ENCODE results near the gene NSG1. TPM values are rescaled to one million over a fixed set of nuclear protein-coding genes. Genes with fewer than 3 reads are reported as not detected.

NSG1 gene
- total and polyA plus RNA-seq, 2 of the 8 experiments (the other 6 are each of a cell fraction or from before 2014, with no cell fraction given): 35.7 to 61.4 TPM

DNA sequence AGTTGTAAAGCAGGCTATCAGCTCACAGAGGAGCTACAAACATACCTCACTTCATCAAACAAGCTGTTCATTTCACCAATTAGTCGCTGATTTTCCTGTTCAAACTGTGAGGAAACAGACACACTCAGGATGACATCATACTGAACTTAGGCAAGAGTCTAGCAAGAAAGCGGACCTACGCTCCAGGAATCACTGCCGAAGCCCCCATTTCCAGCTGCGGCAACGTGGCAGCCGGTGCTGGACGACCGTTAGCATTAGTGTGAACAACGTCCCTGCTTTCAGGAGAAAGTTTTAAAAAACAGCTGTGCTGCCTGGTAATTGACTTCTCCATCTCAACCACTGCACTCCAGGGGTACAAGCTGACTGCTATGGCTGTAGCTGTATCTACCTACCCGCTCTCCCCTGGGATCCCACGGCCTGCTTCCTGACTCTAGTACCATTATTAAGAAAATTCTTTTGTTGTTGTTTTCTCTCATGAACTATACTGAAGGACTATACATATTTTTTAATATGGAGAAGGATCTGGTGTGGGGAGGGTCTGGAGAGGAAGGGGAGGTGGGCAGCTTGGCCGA is 38.3 kb downstream of the NSG1 start:
- no peak for TF ChIP-seq ATF3 (IDR thresholded peaks at IDR 0.05; ENCODE audit: insufficient read depth, low read depth, low read length)
- TF ChIP-seq, protein P1, sequence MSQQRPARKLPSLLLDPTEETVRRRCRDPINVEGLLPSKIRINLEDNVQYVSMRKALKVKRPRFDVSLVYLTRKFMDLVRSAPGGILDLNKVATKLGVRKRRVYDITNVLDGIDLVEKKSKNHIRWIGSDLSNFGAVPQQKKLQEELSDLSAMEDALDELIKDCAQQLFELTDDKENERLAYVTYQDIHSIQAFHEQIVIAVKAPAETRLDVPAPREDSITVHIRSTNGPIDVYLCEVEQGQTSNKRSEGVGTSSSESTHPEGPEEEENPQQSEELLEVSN (IDR thresholded peaks at IDR 0.05): no peak
- TF ChIP-seq TEAD4 (IDR thresholded peaks at IDR 0.05; ENCODE audit: low read depth, low read length): no peak
- FAIRE-seq: no peak

More for the DNA sequence above, 38.3 kb downstream of the NSG1 start:
- no peaks in the 10 kb centered on the region; a peak in 1 of 7 replicates for H3K27me3 ChIP-seq (replicated peaks in 1 of 4; ENCODE audit: control insufficient read depth in 3 of 4, extremely low read depth in 1 of 4, insufficient read depth in 3 of 4, low read length in 3 of 4)
- H3K18ac ChIP-seq (ENCODE audit: extremely low read depth, low read length): no peak overlapping the region
- no peak overlapping the region for H2BK120ac ChIP-seq (replicated peaks; ENCODE audit: low read depth, low read length)
- H2AK5ac ChIP-seq (ENCODE audit: low read depth, low read length): 0 out of 2 replicates have a peak overlapping the region, but pooled peaks have one; percentile 26
- DNase-seq (ENCODE audit: low read depth in 1 of 2, low spot score in 2 of 2): no peak
- H4K8ac ChIP-seq (ENCODE audit: extremely low read depth, insufficient read depth, low read length): no peak overlapping the region
- no peak overlapping the region for H3K56ac ChIP-seq (replicated peaks; ENCODE audit: insufficient read length, low read depth, low read length)
- no peak overlapping the region for H2AFZ ChIP-seq (ENCODE audit: low read length)
- peaks cover 21 to 50% (median 36%) of the 10 kb centered on the region in 4 experiments for H3K4me1 ChIP-seq (replicated peaks in 1 of 4; ENCODE audit: control insufficient read depth in 3 of 4, insufficient read depth in 4 of 4, low read length in 3 of 4)
- peak overlapping the region; percentile 85; the same call in 1 of the 2 replicates for H2BK12ac ChIP-seq (ENCODE audit: low read depth, low read length)
- H2BK15ac ChIP-seq (ENCODE audit: low read length): peak overlapping the region; percentile 83
- H2BK5ac ChIP-seq (ENCODE audit: low read depth, low read length): peak overlapping the region; percentile 68; the same call in 1 of the 2 replicates
- CTCF ChIA-PET (ENCODE audit: partially characterized antibody): interaction anchor here (0.8 to 3.8 kb wide), 11 partner anchors 7 to 165 kb away, joined by 3 to 28 read pairs (median 3); partner anchors contain the start of gene NSG1
- H3K14ac ChIP-seq (ENCODE audit: insufficient read length): no peak overlapping the region
- H3K4ac ChIP-seq (replicated peaks; ENCODE audit: insufficient read length, low read depth, low read length): no peak overlapping the region
- no peak overlapping the region for H2BK20ac ChIP-seq (ENCODE audit: low read length)
- no peak overlapping the region for H3K27ac ChIP-seq (ENCODE audit: low read depth, low read length)
- POLR2A ChIA-PET (ENCODE audit: partially characterized antibody): interaction anchor here (1.0 to 4.2 kb wide), 2 partner anchors 9 to 337 kb away, joined by 3 to 17 read pairs; no protein-coding TSS in a partner anchor
- H3K9ac ChIP-seq (replicated peaks in 1 of 4; ENCODE audit: extremely low read depth in 1 of 4, low read depth in 3 of 4, low read length in 3 of 4): no peak overlapping the region; a peak in 1 of 7 replicates
- H4K20me1 ChIP-seq (replicated peaks in 1 of 2; ENCODE audit: control insufficient read depth in 1 of 2, insufficient read depth in 2 of 2, low read length in 2 of 2): no peaks in the 10 kb centered on the region
- 85% methylated on average over 13 of the region's 13 CpGs; no CpG with 5 or more reads in 1 of the 2 experiments for WGBS, 2 experiments (ENCODE audit: extremely low coverage in 1 of 2, insufficient coverage in 1 of 2, insufficient read length in 1 of 2, insufficient replicate concordance in 2 of 2, low coverage in 1 of 2, low lambda C conversion rate in 2 of 2, missing lambda C conversion rate in 1 of 2)
- no peaks in the 10 kb centered on the region for H3K23me2 ChIP-seq (ENCODE audit: low read depth, low read length)
- peaks cover 0 to 6% (median 3%) of the 10 kb centered on the region in 4 experiments; a peak in 4 of 8 replicates for H3K36me3 ChIP-seq (ENCODE audit: control insufficient read depth in 2 of 4, insufficient read depth in 4 of 4, low read length in 3 of 4)
- no peaks in the 10 kb centered on the region for H3K79me1 ChIP-seq (ENCODE audit: low read depth, low read length)
- no peaks in the 10 kb centered on the region for H3K79me2 ChIP-seq (ENCODE audit: control insufficient read depth in 1 of 2, insufficient read depth in 2 of 2, low read length in 2 of 2)
- no peaks in the 10 kb centered on the region for H3K9me3 ChIP-seq (ENCODE audit: insufficient read depth in 2 of 2, low read depth in 1 of 2, low read length in 1 of 2)
- no peak overlapping the region for H4K5ac ChIP-seq (ENCODE audit: insufficient read length, low read depth, low read length)
- no peak overlapping the region for H3K4me3 ChIP-seq (ENCODE audit: extremely low read depth in 1 of 4, insufficient read depth in 2 of 4, low read depth in 3 of 4, low read length in 4 of 4)
- H3K23ac ChIP-seq (ENCODE audit: insufficient read length): no peak overlapping the region
- H3K4me2 ChIP-seq (ENCODE audit: insufficient read depth in 1 of 2, low read depth in 2 of 2, low read length in 2 of 2): no peak overlapping the region
- peak overlapping the region; percentile 44 for H4K91ac ChIP-seq (replicated peaks; ENCODE audit: insufficient read length, low read length)

Measured in H1 (cell line).